ENCODE measurements around the gene MTOR.
"Not testable (repeated sequence)": the region's sequence is repeated elsewhere in the genome, so short reads cannot be mapped to it uniquely, and the experiment has no call there.

The MTOR gene

DNA sequence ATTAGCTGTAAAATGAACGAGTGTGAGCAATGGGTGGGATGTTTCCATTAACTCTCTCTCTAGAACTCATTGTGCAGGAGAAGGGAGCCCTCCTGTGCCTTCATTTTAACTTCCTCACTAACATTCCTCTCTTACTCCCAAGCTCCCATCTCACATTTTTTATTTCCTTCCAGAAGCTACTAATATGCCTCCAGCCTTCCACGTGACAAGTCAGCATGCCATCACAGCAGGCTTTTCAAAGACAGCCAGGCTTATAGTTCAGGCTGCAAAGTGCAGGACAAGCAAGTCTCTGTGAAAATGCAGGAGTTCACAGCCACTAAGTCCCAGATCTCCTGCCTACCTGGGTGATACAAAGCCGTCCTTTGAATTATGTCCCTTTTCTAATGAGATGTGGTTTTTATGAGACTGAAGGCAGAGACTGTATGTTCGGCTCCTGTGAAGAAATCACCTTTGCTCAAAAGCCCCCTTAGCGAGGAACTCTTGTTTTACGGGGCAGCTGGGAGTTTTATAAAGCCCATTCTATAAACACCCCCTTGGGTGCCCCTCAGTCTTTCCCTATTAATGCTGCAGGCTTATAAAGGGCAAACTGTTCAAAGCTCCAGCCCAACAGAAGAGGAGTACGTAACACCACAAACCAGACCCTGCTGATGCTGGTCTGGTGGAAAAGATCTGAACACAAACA, 87.9 kb downstream of the MTOR start:
- no peak for DNase-seq (ENCODE audit: low read depth)
- TF ChIP-seq, protein P1, sequence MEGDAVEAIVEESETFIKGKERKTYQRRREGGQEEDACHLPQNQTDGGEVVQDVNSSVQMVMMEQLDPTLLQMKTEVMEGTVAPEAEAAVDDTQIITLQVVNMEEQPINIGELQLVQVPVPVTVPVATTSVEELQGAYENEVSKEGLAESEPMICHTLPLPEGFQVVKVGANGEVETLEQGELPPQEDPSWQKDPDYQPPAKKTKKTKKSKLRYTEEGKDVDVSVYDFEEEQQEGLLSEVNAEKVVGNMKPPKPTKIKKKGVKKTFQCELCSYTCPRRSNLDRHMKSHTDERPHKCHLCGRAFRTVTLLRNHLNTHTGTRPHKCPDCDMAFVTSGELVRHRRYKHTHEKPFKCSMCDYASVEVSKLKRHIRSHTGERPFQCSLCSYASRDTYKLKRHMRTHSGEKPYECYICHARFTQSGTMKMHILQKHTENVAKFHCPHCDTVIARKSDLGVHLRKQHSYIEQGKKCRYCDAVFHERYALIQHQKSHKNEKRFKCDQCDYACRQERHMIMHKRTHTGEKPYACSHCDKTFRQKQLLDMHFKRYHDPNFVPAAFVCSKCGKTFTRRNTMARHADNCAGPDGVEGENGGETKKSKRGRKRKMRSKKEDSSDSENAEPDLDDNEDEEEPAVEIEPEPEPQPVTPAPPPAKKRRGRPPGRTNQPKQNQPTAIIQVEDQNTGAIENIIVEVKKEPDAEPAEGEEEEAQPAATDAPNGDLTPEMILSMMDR (IDR thresholded peaks at IDR 0.05; ENCODE audit: control insufficient read depth, extremely low read depth, insufficient read depth): no peak

DNA sequence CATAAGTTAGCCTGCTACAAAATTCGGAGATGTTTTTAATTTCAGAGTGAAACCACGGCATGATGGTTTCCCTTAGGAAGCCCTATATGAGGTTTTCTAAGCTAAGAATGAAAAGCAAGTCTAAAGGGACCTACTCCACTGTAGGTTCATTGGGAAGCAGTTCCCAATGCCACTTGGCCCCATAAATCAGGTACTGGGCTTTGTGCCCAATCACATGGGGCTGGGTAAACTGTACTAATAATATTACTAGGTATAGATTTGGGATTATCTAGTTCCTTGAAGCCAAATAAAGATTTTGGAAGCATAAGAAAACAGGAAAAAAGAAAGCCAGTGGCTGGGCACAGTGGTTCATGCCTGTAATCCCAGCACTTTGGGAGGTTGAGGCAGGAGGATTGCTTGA, 92.2 kb downstream of the MTOR start:
- TF ChIP-seq, protein P1 (IDR thresholded peaks at IDR 0.05; ENCODE audit: control insufficient read depth, extremely low read depth, insufficient read depth): no peak
- DNase-seq (ENCODE audit: low read depth): peak; percentile 86

More for the DNA sequence above, 87.9 kb downstream of the MTOR start:
- no peak overlapping the region for H3K4me3 ChIP-seq (ENCODE audit: low read depth, low read length)

DNA sequence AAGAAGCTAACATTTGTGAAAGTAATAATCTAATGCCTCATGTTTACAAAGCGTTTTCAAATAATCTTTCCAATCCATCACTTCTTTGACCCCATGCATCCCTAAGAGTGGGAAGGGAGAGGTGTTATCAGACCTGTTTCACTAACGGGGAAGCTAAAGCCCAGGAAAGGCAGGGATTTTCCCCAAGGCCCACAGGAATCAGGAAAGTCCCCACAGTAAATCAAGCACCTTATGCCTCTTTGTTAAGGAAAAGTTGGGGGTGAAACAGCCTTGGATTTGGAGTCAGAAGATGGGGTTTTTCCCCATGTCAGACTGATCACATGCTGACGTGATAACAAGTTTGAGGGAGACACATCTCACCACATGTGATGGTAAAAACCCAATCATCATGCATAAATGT, 93.1 kb downstream of the MTOR start:
- TF ChIP-seq, protein P1 (IDR thresholded peaks at IDR 0.05; ENCODE audit: control insufficient read depth, extremely low read depth, insufficient read depth): no peak
- DNase-seq (ENCODE audit: low read depth): no peak
- H3K4me3 ChIP-seq (ENCODE audit: low read depth, low read length): no peak overlapping the region

More for the DNA sequence above, 92.2 kb downstream of the MTOR start:
- H3K4me3 ChIP-seq (ENCODE audit: low read depth, low read length): no peak overlapping the region

DNA sequence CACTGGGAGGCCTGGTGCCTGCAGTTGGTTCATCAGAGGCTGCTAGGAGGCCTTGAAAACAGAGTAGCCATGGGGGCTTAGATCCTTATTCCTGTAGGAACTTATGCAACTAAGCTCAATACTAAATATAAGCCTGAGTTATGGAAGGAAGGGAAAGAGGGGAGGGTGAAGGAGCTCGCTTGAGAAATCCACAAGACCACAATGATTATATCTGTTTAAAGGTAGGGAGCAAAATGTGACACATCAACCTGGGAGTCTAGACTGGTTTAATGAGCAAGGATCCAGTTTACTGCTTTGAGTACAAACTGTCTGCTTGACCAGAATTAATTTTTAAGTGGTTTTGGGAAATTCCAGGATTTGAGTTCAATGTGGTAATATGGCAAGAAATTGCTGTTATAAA, 93.6 kb downstream of the MTOR start:
- TF ChIP-seq, protein P1 (IDR thresholded peaks at IDR 0.05; ENCODE audit: control insufficient read depth, extremely low read depth, insufficient read depth): no peak
- H3K4me3 ChIP-seq (ENCODE audit: low read depth, low read length): no peak overlapping the region
- no peak for DNase-seq (ENCODE audit: low read depth)

DNA sequence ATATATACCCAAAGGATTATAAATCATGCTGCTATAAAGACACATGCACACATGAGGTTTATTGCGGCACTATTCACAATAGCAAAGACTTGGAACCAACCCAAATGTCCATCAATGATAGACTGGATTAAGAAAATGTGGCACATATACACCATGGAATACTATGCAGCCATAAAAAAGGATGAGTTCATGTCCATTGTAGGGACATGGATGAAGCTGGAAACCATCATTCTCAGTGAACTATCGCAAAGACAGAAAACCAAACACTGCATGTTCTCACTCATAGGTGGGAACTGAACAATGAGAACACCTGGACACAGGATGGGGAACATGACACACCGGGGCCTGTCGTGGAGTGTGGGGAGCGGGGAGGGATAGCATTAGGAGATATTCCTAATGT, 95.6 kb downstream of the MTOR start:
- DNase-seq (ENCODE audit: low read depth); H3K4me3 ChIP-seq (ENCODE audit: low read depth, low read length): not testable (repeated sequence)

DNA sequence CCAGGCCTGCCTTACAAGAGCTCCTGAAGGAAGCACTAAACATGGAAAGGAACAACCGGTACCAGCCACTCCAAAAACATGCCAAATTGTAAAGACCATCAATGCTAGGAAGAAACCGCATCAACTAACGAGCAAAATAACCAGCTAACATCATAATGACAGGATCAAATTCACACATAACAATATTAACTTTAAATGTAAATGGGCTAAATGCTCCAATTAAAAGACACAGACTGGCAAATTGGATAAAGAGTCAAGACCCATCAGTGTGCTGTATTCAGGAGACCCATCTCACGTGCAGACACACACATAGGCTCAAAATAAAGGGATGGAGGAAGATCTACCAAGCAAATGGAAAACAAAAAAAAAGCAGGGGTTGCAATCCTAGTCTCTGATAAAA, 99.6 kb downstream of the MTOR start:
- not testable (repeated sequence) for DNase-seq (ENCODE audit: low read depth); H3K4me3 ChIP-seq (ENCODE audit: low read depth, low read length)

DNA sequence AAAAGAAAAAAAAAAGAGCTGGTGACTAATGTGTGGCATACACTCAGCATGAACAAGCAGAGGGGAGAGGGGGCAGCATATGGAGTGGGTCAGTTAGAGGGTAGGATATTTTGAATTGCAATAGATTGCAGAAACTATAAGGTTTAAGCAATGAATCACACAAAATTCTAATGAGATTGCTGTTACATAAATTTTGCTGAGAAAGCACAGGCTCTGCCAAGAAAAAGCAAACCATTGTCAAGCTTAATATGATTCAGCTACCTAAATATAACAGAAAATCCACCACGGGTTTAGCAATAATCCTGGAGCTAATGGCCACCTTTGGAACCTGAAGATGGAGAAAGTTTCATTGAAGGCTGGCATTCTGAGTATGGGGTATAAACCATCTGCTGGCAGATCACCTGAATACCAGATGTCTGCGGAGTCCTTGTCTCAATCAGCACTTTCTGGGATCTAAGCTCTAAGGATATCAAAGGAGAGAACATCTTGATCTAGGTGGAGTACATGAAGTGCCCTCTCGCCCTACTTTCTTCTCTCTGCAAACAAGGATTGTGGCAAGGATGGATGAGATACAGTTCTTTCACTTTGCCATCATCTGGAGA, 103.5 kb downstream of the MTOR start:
- TF ChIP-seq, protein P1 (IDR thresholded peaks at IDR 0.05; ENCODE audit: control insufficient read depth, extremely low read depth, insufficient read depth): no peak
- no peak overlapping the region for H3K4me3 ChIP-seq (ENCODE audit: low read depth, low read length)
- no peak for DNase-seq (ENCODE audit: low read depth)

DNA sequence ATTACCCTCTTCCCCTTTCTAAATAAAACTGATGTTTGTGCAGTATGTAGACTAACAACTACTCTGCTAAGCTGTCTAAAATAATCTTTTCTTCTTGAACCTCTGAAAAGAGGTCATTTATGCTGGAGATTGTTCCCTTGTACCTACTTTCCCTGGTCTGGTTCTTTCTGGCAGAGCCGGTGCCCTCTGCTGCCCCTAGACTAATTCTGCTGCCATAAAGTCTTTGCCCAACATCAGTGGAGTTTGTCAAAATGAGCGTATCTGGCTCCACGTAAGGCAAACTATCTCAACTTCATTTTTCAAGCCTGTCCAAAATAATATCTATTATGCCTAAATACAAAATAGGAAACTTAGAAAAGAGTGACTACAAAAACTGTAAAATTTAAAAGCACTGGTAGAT, 104.1 kb downstream of the MTOR start:
- TF ChIP-seq, protein P1 (IDR thresholded peaks at IDR 0.05; ENCODE audit: control insufficient read depth, extremely low read depth, insufficient read depth): peak; percentile 11; the same call in 1 of the 2 replicates
- H3K4me3 ChIP-seq (ENCODE audit: low read depth, low read length): no peak overlapping the region
- no peak for DNase-seq (ENCODE audit: low read depth)

Measured in LNCaP clone FGC (cell line).